Erythroblast (primary cell): ENCODE measurements around the gene EPB41L2.

Source experiments
- GATA1 ChIP-seq: IDR thresholded peaks from 2 replicates; pipeline ENCODE4 v1.6.1; 2011; ENCODE audit warnings: low read depth, mild to moderate bottlenecking, control low read depth, low read length, moderate library complexity
- POLR2A ChIP-seq: IDR thresholded peaks from 2 replicates; pipeline ENCODE4 v1.6.1; 2011; ENCODE audit warnings: mild to moderate bottlenecking, low read length

DNA sequence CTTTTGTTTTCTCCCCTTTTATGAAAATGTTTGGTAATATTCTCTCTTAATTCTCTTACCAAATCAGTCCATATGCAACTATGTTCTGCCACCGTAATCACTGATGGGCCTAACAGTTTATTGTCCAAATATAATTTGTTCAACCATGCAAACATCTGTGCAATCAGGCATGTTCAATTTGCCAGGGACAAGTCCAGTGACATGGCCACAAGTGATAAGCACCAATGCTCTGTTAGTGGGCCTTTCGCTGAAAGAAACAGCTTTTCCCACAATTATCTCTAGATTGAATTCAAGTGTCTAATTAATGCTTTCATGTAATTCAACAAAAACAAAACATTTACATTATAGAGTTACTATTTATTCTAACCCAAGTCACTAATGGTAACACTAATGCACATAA is 53.3 kb downstream of the EPB41L2 start:
- TF ChIP-seq GATA1 (no peak), POLR2A (no peak)
